CD4-positive, alpha-beta T cell treated with Interleukin-4 for 4 hours (primary cell): ENCODE results near the gene KIAA1755.
A peak's percentile ranks its signal among the peaks of the same experiment; 100 is the strongest.

ENCODE experiments used
- DNase-seq: peaks from one replicate; pipeline ENCODE4 v3.0.0-alpha.2; 2020

Gene KIAA1755

GRCh38 chr20:38202153-38202981 is 58.2 kb downstream of the KIAA1755 start:
- DNase-seq, result no peak

- no peak for DNase-seq
Measured at GRCh38 chr20:38201356-38201755, 59.2 kb downstream of the KIAA1755 start.

GRCh38 chr20:38200646-38201045 is 59.9 kb downstream of the KIAA1755 start:
- no peak for DNase-seq

- no peak for DNase-seq
Measured at GRCh38 chr20:38199501-38200390, 60.8 kb downstream of the KIAA1755 start.

GRCh38 chr20:38198238-38198861 is 62.2 kb downstream of the KIAA1755 start:
- no peak for DNase-seq

- DNase-seq, result no peak
Measured at GRCh38 chr20:38197619-38198018, 62.9 kb downstream of the KIAA1755 start.

- DNase-seq, result no peak
Measured at GRCh38 chr20:38197217-38197616, 63.3 kb downstream of the KIAA1755 start.

GRCh38 chr20:38196592-38196991 is 63.9 kb downstream of the KIAA1755 start:
- peak; percentile 4 for DNase-seq

GRCh38 chr20:38196076-38196475 is 64.5 kb downstream of the KIAA1755 start:
- DNase-seq, result no peak

GRCh38 chr20:38195521-38195920 is 65.0 kb downstream of the KIAA1755 start:
- no peak for DNase-seq

GRCh38 chr20:38194971-38195504 is 65.5 kb downstream of the KIAA1755 start:
- DNase-seq, result no peak

- DNase-seq, result no peak
Measured at GRCh38 chr20:38193586-38194105, 66.9 kb downstream of the KIAA1755 start.

- DNase-seq, result no peak
Measured at GRCh38 chr20:38192323-38192885, 68.1 kb downstream of the KIAA1755 start.

- no peak for DNase-seq
Measured at GRCh38 chr20:38191654-38192053, 68.9 kb downstream of the KIAA1755 start.

- DNase-seq, result no peak
Measured at GRCh38 chr20:38190936-38191371, 69.6 kb downstream of the KIAA1755 start.

GRCh38 chr20:38190166-38190565 is 70.4 kb downstream of the KIAA1755 start:
- no peak for DNase-seq

- DNase-seq, result no peak
Measured at GRCh38 chr20:38187517-38187916, 73.0 kb downstream of the KIAA1755 start.

- no peak for DNase-seq
Measured at GRCh38 chr20:38186788-38187221, 73.7 kb downstream of the KIAA1755 start.

GRCh38 chr20:38184101-38184500 is 76.4 kb downstream of the KIAA1755 start:
- DNase-seq, result no peak

- DNase-seq, result no peak
Measured at GRCh38 chr20:38181971-38182370, 78.6 kb downstream of the KIAA1755 start.

GRCh38 chr20:38181207-38181801 is 79.2 kb downstream of the KIAA1755 start:
- DNase-seq, result no peak

- no peak for DNase-seq
Measured at GRCh38 chr20:38180781-38181180, 79.8 kb downstream of the KIAA1755 start.
